ENCODE data around the gene LPAR3.

Gene LPAR3

GRCh38 chr1:84855691-84856630 is 37.0 kb downstream of the LPAR3 start:
- TF ChIP-seq Cebpa-rat (IDR thresholded peaks at IDR 0.05), result no peak

GRCh38 chr1:84855168-84855567 is 37.8 kb downstream of the LPAR3 start:
- no peak overlapping the region for H3K4me3 ChIP-seq
- no peaks in the 10 kb centered on the region for H3K9me3 ChIP-seq (replicated peaks in 1 of 11)
- peak overlapping the region in 9 of 11 experiments; percentile 41 to 87 (median 75); a peak in 18 of 22 replicates for H3K4me2 ChIP-seq
- TF ChIP-seq Cebpa-rat (IDR thresholded peaks at IDR 0.05), result no peak
- H3K9ac ChIP-seq, result peak overlapping the region in 4 of 11 experiments; percentile 30 to 64 (median 46); a peak in 7 of 22 replicates
- peaks cover 10 to 59% (median 26%) of the 10 kb centered on the region in 10 experiments; a peak in 19 of 20 replicates for H3K4me1 ChIP-seq
- H3K36me3 ChIP-seq, result no peaks in the 10 kb centered on the region
- H4K20me1 ChIP-seq, result no peaks in the 10 kb centered on the region
- H3K27me3 ChIP-seq, result no peaks in the 10 kb centered on the region
- H3K27ac ChIP-seq, result peak overlapping the region in 9 of 11 experiments; percentile 69 to 94 (median 82); a peak in 18 of 22 replicates

More at GRCh38 chr1:84855691-84856630, 37.0 kb downstream of the LPAR3 start:
- peak overlapping the region in 5 of 11 experiments; percentile 75 to 87 (median 81); a peak in 10 of 22 replicates for H3K4me2 ChIP-seq
- no peaks in the 10 kb centered on the region for H4K20me1 ChIP-seq
- peak overlapping the region in 7 of 11 experiments; percentile 32 to 94 (median 82); a peak in 13 of 22 replicates for H3K27ac ChIP-seq
- H3K9me3 ChIP-seq (replicated peaks in 1 of 11), result no peaks in the 10 kb centered on the region
- no peak overlapping the region for H3K4me3 ChIP-seq
- no peaks in the 10 kb centered on the region for H3K36me3 ChIP-seq
- 0 out of 22 replicates have a peak overlapping the region, but pooled peaks of 1 of the 11 experiments have one; percentile 64 for H3K9ac ChIP-seq
- H3K27me3 ChIP-seq, result no peaks in the 10 kb centered on the region
- peaks cover 10 to 59% (median 26%) of the 10 kb centered on the region in 10 experiments; a peak in 19 of 20 replicates for H3K4me1 ChIP-seq

DNA sequence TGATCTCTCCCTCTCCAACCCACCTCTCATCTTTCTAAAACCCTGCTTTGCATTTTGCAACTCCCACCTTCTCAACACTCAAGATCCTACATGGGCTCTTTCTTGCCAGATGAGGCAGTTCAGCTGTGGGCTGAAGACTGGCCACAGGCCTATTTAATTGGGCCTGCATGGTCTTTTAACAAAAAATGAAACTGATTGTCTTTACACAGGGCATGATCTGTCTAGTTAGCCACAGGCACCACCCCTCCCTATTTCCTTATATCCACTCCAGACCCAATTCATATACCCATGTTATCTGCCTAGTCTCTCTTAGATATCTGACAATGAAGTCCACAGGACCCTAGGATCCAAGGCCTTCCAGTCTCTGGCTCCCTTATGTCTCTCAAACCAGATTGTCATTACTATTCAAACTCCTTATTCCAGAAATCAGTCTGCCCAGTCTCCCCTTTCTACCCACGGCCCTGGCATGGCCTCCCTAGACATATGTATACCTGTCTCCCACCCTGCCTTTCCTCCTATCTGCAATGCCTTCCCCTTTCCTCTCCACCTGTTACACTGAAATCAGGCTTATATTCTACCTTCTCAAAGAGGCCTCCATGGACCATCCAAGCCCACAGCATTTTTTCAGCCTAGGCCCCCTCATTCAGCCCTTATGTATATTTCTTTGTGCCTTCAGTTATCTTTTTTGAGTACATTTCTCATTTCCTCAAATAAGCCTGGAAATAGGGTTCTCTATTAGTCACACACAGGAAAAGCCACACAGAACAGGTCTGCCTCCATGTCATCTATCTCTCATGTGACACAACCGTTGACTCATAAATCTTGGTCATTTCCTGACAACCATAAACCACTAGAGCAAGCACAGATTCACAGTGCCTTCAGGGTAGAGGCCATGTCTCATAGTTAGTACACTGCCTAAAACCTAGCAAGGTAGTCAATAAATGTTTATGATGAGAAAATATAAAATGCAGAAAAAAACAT is 39.0 kb downstream of the LPAR3 start:
- H3K9ac ChIP-seq, result peak overlapping the region in 9 of 11 experiments; percentile 30 to 73 (median 64); a peak in 15 of 22 replicates
- no peak; a peak in 1 of 22 replicates for TF ChIP-seq Cebpa-rat (IDR thresholded peaks at IDR 0.05)
- H3K27me3 ChIP-seq, result no peaks in the 10 kb centered on the region
- H3K36me3 ChIP-seq, result no peaks in the 10 kb centered on the region
- no peak overlapping the region for H3K4me3 ChIP-seq
- H3K4me2 ChIP-seq, result peak overlapping the region; percentile 41 to 87 (median 73)
- no peaks in the 10 kb centered on the region for H4K20me1 ChIP-seq
- H3K9me3 ChIP-seq (replicated peaks in 1 of 11), result no peaks in the 10 kb centered on the region
- peaks cover 10 to 58% (median 26%) of the 10 kb centered on the region in 10 experiments; a peak in 19 of 20 replicates for H3K4me1 ChIP-seq
- peak overlapping the region; percentile 65 to 94 (median 82) for H3K27ac ChIP-seq

DNA sequence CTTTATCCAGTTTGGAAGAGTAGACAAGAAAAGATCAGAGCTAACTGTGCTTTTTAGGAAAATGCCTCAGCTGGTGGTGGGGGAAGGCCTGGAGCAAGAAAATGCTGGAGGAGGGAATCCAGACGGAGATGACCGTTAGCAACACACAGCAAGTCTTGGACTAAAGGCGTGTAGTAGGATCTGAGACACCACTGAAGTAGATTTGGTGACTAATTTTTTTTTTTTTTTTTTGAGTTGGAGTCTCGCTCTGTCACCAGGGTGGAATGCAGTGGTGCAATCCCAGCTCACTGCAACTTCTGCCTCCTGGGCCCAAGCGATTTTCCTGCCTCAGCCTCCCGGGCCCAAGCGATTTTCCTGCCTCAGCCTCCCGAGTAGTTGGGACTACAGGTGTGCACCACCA is 41.2 kb downstream of the LPAR3 start:
- no peaks in the 10 kb centered on the region for H3K27me3 ChIP-seq
- no peaks in the 10 kb centered on the region for H3K9me3 ChIP-seq (replicated peaks in 1 of 11)
- H3K36me3 ChIP-seq, result no peaks in the 10 kb centered on the region
- no peak for TF ChIP-seq Cebpa-rat (IDR thresholded peaks at IDR 0.05)
- H3K4me3 ChIP-seq, result no peak overlapping the region
- H3K4me2 ChIP-seq, result peak overlapping the region in 1 of 11 experiments; percentile 76; a peak in 1 of 22 replicates
- no peaks in the 10 kb centered on the region for H4K20me1 ChIP-seq
- H3K27ac ChIP-seq, result no peak overlapping the region
- no peak overlapping the region for H3K9ac ChIP-seq
- H3K4me1 ChIP-seq, result peaks cover 10 to 61% (median 36%) of the 10 kb centered on the region in 10 experiments; a peak in 19 of 20 replicates

GRCh38 chr1:84849357-84849975 is 43.5 kb downstream of the LPAR3 start:
- Histone ChIP-seq H4K20me1 (no peaks in the 10 kb centered on the region), H3K27me3 (no peaks in the 10 kb centered on the region), H3K9ac (no peak overlapping the region), H3K27ac (no peak overlapping the region), H3K4me1 (peaks cover 6 to 38% (median 24%) of the 10 kb centered on the region in 10 experiments; a peak in 19 of 20 replicates), H3K4me3 (no peak overlapping the region), H3K4me2 (no peak overlapping the region), H3K9me3 (replicated peaks in 1 of 11) (no peaks in the 10 kb centered on the region), H3K36me3 (no peaks in the 10 kb centered on the region)
- no peak for TF ChIP-seq Cebpa-rat (IDR thresholded peaks at IDR 0.05)

- peaks cover 0 to 21% (median 9%) of the 10 kb centered on the region in 10 experiments; a peak in 11 of 20 replicates for H3K4me1 ChIP-seq
- peak overlapping the region in 2 of 11 experiments; percentile 28 to 37; a peak in 3 of 22 replicates for H3K27ac ChIP-seq
- no peak overlapping the region for H3K9ac ChIP-seq
- TF ChIP-seq Cebpa-rat (IDR thresholded peaks at IDR 0.05), result no peak
- H3K9me3 ChIP-seq (replicated peaks in 1 of 11), result no peaks in the 10 kb centered on the region
- no peak overlapping the region for H3K4me3 ChIP-seq
- no peaks in the 10 kb centered on the region for H3K27me3 ChIP-seq
- H3K36me3 ChIP-seq, result no peaks in the 10 kb centered on the region
- H4K20me1 ChIP-seq, result no peaks in the 10 kb centered on the region
- peak overlapping the region in 6 of 11 experiments; percentile 20 to 81 (median 61); a peak in 9 of 22 replicates for H3K4me2 ChIP-seq
These were observed 45.5 kb downstream of the LPAR3 start for GRCh38 chr1:84847253-84848250.

GRCh38 chr1:84846387-84846786 is 46.6 kb downstream of the LPAR3 start:
- no peak overlapping the region for H3K9ac ChIP-seq
- no peaks in the 10 kb centered on the region for H3K36me3 ChIP-seq
- peaks cover 0 to 15% (median 9%) of the 10 kb centered on the region in 10 experiments; a peak in 11 of 20 replicates for H3K4me1 ChIP-seq
- no peaks in the 10 kb centered on the region for H3K27me3 ChIP-seq
- TF ChIP-seq Cebpa-rat (IDR thresholded peaks at IDR 0.05), result no peak
- no peak overlapping the region for H3K4me3 ChIP-seq
- no peaks in the 10 kb centered on the region for H4K20me1 ChIP-seq
- no peak overlapping the region for H3K4me2 ChIP-seq
- H3K27ac ChIP-seq, result no peak overlapping the region
- H3K9me3 ChIP-seq (replicated peaks in 1 of 11), result no peaks in the 10 kb centered on the region

Measured in BLaER1 treated with 17β-estradiol and CSF1 and Interleukin-3, amounts not matched to agents 10 nM and 100 nM (cell line).